BLaER1 treated with 17β-estradiol and CSF1 and Interleukin-3, amounts not matched to agents 10 nM and 100 nM (cell line): Measurements from ENCODE around the gene NAP1L5.

Experiments used
- H3K27ac ChIP-seq, 11 experiments: shearing (Covaris generic); formaldehyde crosslinking; 2 replicates each; pipeline ENCODE4 v1.8.1; 2022
- H3K27me3 ChIP-seq, 11 experiments: shearing (Covaris generic); formaldehyde crosslinking; 2 replicates each; pipeline ENCODE4 v1.8.1; 2022
- H3K36me3 ChIP-seq, 11 experiments: shearing (Covaris generic); formaldehyde crosslinking; 2 replicates each; pipeline ENCODE4 v1.8.1; 2022
- H3K4me1 ChIP-seq, 10 experiments: shearing (Covaris generic); formaldehyde crosslinking; 2 replicates each; pipeline ENCODE4 v1.8.1; 2022
- H3K4me2 ChIP-seq, 11 experiments: shearing (Covaris generic); formaldehyde crosslinking; 2 replicates each; pipeline ENCODE4 v1.8.1; 2022
- H3K4me3 ChIP-seq, 10 experiments: shearing (Covaris generic); formaldehyde crosslinking; 2 replicates each; pipeline ENCODE4 v1.8.1; 2022
- H3K9ac ChIP-seq, 11 experiments: shearing (Covaris generic); formaldehyde crosslinking; 2 replicates each; pipeline ENCODE4 v1.8.1; 2022
- H3K9me3 ChIP-seq, 11 experiments: shearing (Covaris generic); formaldehyde crosslinking; replicated peaks in 1 of 11; 2 replicates each; pipeline ENCODE4 v1.8.1; 2022
- H4K20me1 ChIP-seq, 11 experiments: shearing (Covaris generic); formaldehyde crosslinking; 2 replicates each; pipeline ENCODE4 v1.8.1; 2022
- Cebpa-rat ChIP-seq, 11 experiments: shearing (Covaris generic); IDR thresholded peaks; 2 replicates each; pipeline ENCODE4 v1.8.1; 2022

NAP1L5 gene

GRCh38 chr4:88729146-88729760, 31.6 kb upstream of the NAP1L5 start:
- peaks cover 0 to 100% (median 17%) of the 10 kb centered on the region in 11 experiments; a peak in 17 of 22 replicates for H3K36me3 ChIP-seq
- H3K9me3 ChIP-seq = no peaks in the 10 kb centered on the region
- TF ChIP-seq Cebpa-rat (IDR thresholded peaks at IDR 0.05) = no peak
- H3K27ac ChIP-seq = no peak overlapping the region
- peaks cover 0 to 15% (median 0%) of the 10 kb centered on the region in 11 experiments; a peak in 3 of 22 replicates for H4K20me1 ChIP-seq
- H3K27me3 ChIP-seq = no peaks in the 10 kb centered on the region
- H3K4me2 ChIP-seq = no peak overlapping the region
- no peak overlapping the region for H3K4me3 ChIP-seq
- no peaks in the 10 kb centered on the region for H3K4me1 ChIP-seq
- H3K9ac ChIP-seq = no peak overlapping the region

GRCh38 chr4:88728146-88728545, 30.5 kb upstream of the NAP1L5 start:
- Histone ChIP-seq H3K27ac (no peak overlapping the region), H4K20me1 (peaks cover 0 to 11% (median 0%) of the 10 kb centered on the region in 11 experiments; a peak in 3 of 22 replicates), H3K9ac (no peak overlapping the region), H3K27me3 (no peaks in the 10 kb centered on the region), H3K4me3 (no peak overlapping the region), H3K4me2 (no peak overlapping the region), H3K4me1 (no peaks in the 10 kb centered on the region), H3K36me3 (peaks cover 0 to 100% (median 19%) of the 10 kb centered on the region in 11 experiments; a peak in 18 of 22 replicates), H3K9me3 (no peaks in the 10 kb centered on the region)
- no peak for TF ChIP-seq Cebpa-rat (IDR thresholded peaks at IDR 0.05)

GRCh38 chr4:88725986-88726385, 28.4 kb upstream of the NAP1L5 start:
- Histone ChIP-seq H3K9me3 (no peaks in the 10 kb centered on the region), H3K9ac (no peak overlapping the region), H4K20me1 (peaks cover 0 to 11% (median 0%) of the 10 kb centered on the region in 11 experiments; a peak in 4 of 22 replicates), H3K27ac (no peak overlapping the region), H3K4me1 (no peaks in the 10 kb centered on the region), H3K27me3 (no peaks in the 10 kb centered on the region), H3K36me3 (peaks cover 8 to 100% (median 36%) of the 10 kb centered on the region in 11 experiments; a peak in 21 of 22 replicates), H3K4me2 (no peak overlapping the region), H3K4me3 (no peak overlapping the region)
- no peak for TF ChIP-seq Cebpa-rat (IDR thresholded peaks at IDR 0.05)

DNA sequence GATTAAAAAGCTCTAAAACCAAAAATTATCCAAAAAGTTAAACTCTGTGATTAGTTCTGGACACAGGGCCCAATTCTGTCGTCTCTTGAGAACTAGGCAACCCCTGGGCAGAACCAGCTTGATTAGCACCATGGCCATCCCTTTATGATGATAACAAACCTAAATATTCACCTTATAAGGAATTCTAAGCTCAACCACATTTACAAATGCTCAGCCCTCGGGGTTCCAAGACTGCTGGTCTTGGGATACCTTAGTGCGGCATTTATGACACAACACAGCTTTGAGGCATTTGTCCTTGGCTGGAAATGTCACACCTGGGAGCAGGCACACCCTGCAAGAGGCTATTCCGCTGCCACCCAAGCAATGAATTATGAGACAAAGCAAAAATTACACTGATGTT, 27.5 kb upstream of the NAP1L5 start:
- H3K4me3 ChIP-seq = no peak overlapping the region
- H3K9ac ChIP-seq = no peak overlapping the region
- H3K9me3 ChIP-seq = no peaks in the 10 kb centered on the region
- no peaks in the 10 kb centered on the region for H3K27me3 ChIP-seq
- H3K36me3 ChIP-seq = peaks cover 14 to 100% (median 38%) of the 10 kb centered on the region in 11 experiments
- no peak overlapping the region for H3K27ac ChIP-seq
- TF ChIP-seq Cebpa-rat (IDR thresholded peaks at IDR 0.05) = no peak
- H4K20me1 ChIP-seq = peaks cover 0 to 11% (median 0%) of the 10 kb centered on the region in 11 experiments; a peak in 4 of 22 replicates
- H3K4me2 ChIP-seq = no peak overlapping the region
- no peaks in the 10 kb centered on the region; a peak in 1 of 20 replicates for H3K4me1 ChIP-seq

DNA sequence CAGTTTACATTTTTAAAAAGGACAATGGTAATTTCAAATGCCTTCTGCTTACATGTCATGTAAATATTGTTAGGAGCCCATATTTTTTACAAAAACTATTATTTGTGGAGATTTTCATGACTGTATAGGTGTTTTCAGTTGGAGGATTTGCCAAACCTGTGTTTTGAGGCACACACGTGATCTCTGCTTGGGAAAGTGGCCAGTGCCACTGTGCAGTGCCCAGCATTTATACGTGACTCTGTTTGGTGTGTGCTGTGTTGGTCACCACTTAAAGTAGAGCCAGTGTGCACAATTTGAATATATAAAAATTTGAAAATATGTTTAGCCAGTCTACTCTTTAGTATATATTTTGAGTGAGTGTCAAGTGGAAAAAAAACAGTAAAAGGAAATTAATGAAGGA, 26.8 kb upstream of the NAP1L5 start:
- Histone ChIP-seq H3K9ac (no peak overlapping the region), H3K9me3 (no peaks in the 10 kb centered on the region), H4K20me1 (peaks cover 0 to 11% (median 0%) of the 10 kb centered on the region in 11 experiments; a peak in 4 of 22 replicates), H3K36me3 (peaks cover 15 to 95% (median 38%) of the 10 kb centered on the region in 11 experiments), H3K27me3 (no peaks in the 10 kb centered on the region), H3K4me3 (no peak overlapping the region), H3K4me2 (no peak overlapping the region), H3K27ac (no peak overlapping the region), H3K4me1 (peaks cover 0 to 3% (median 0%) of the 10 kb centered on the region in 10 experiments; a peak in 2 of 20 replicates)
- TF ChIP-seq Cebpa-rat (IDR thresholded peaks at IDR 0.05) = no peak

DNA sequence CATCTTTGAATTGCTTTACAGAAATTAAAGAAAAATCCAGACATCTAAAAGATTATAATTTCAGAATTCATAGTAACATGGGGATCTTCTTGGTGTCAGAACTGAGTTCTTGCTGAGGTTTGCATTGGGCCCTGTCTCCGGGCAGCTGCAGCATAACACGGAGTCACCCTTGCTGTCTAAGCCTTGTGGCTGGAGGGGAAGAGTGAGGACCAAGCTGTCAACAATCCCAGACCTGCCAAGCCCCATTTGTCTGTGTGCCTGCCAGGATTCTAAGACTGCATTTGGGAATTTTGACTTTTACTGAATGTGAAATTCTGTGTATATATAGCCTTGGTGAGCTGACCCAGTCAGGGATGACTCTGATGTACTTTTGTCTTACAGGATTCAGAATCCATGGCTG, 25.2 kb upstream of the NAP1L5 start:
- Histone ChIP-seq H3K9me3 (peaks cover 6 to 15% (median 12%) of the 10 kb centered on the region in 11 experiments), H3K36me3 (peaks cover 28 to 90% (median 43%) of the 10 kb centered on the region in 11 experiments), H3K4me2 (no peak overlapping the region), H3K27me3 (no peaks in the 10 kb centered on the region), H3K9ac (no peak overlapping the region), H4K20me1 (peaks cover 0 to 9% (median 0%) of the 10 kb centered on the region in 11 experiments; a peak in 4 of 22 replicates), H3K27ac (no peak overlapping the region), H3K4me3 (no peak overlapping the region), H3K4me1 (peaks cover 0 to 18% (median 3%) of the 10 kb centered on the region in 10 experiments; a peak in 9 of 20 replicates)
- TF ChIP-seq Cebpa-rat (IDR thresholded peaks at IDR 0.05) = no peak

DNA sequence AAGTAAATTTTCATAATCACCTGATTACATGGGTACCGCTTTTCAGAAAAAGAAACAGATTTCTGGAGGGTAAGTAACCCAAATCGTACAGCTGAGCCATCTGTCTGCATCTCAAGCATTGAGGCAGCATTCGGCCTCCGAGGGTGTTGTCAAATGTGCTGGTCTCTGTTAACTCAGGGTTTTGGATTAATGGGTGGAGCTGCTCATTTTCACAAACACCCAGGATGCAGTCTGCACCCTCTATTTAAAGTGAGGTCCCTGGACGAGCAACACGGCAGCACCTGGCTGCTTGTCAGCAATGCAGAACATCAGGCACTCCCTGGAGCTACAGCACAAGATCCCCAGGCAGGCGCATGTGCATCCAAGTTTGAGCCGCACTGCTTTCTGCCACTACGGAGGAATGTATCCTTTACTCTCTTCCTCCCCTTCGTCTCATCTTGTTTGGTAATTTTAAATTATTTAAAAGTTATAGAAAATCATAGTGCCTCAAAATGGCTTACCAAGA, 24.7 kb upstream of the NAP1L5 start:
- H3K9ac ChIP-seq = no peak overlapping the region
- H4K20me1 ChIP-seq = peaks cover 0 to 7% (median 0%) of the 10 kb centered on the region in 11 experiments; a peak in 3 of 22 replicates
- H3K27ac ChIP-seq = no peak overlapping the region
- H3K27me3 ChIP-seq = no peaks in the 10 kb centered on the region
- peaks cover 0 to 19% (median 3%) of the 10 kb centered on the region in 10 experiments; a peak in 9 of 20 replicates for H3K4me1 ChIP-seq
- H3K4me2 ChIP-seq = no peak overlapping the region
- peaks cover 11 to 20% (median 17%) of the 10 kb centered on the region in 11 experiments for H3K9me3 ChIP-seq
- no peak for TF ChIP-seq Cebpa-rat (IDR thresholded peaks at IDR 0.05)
- peaks cover 33 to 90% (median 43%) of the 10 kb centered on the region in 11 experiments for H3K36me3 ChIP-seq
- no peak overlapping the region for H3K4me3 ChIP-seq

GRCh38 chr4:88720451-88721428, 23.1 kb upstream of the NAP1L5 start:
- Histone ChIP-seq H3K36me3 (peaks cover 39 to 90% (median 54%) of the 10 kb centered on the region in 11 experiments), H3K4me2 (no peak overlapping the region), H3K4me3 (no peak overlapping the region)

More at GRCh38 chr4:88720451-88721428, 23.1 kb upstream of the NAP1L5 start:
- peaks cover 24 to 36% (median 31%) of the 10 kb centered on the region in 11 experiments for H3K9me3 ChIP-seq
- TF ChIP-seq Cebpa-rat (IDR thresholded peaks at IDR 0.05) = no peak
- H3K27ac ChIP-seq = no peak overlapping the region
- no peak overlapping the region for H3K9ac ChIP-seq
- no peaks in the 10 kb centered on the region for H3K27me3 ChIP-seq
- H4K20me1 ChIP-seq = peaks cover 0 to 7% (median 0%) of the 10 kb centered on the region in 11 experiments; a peak in 3 of 22 replicates
- peaks cover 0 to 19% (median 3%) of the 10 kb centered on the region in 10 experiments; a peak in 9 of 20 replicates for H3K4me1 ChIP-seq
